Smooth muscle cell of trachea (primary cell): ENCODE measurements around the gene AGPS. TPM values are rescaled to one million over a fixed set of nuclear protein-coding genes. Genes with fewer than 3 reads are reported as not detected.

Experiments
- total RNA-seq: library from RNA; depleted of rRNA; stranded (reverse); fragments of >200 nt; gene quantifications from 2 replicates; pipeline ENCODE4 v1.2.1, GENCODE V29; 2014

AGPS gene
- 21.8 and 66.7 TPM in 2 replicates for total RNA-seq

GRCh38 chr2:177392373-177393202, at the start of gene AGPS:
AGPS (plus strand) TSS chr2:177392773; CDS start chr2:177392790, 17 bp downstream.

Other genes with a start within 250 kb of the AGPS start
- 24.6 and 57.6 TPM in 2 replicates for gene HNRNPA3, start 180.0 kb upstream of the AGPS start, total RNA-seq
- 146 and 162 TPM in 2 replicates for gene NFE2L2, start 128.0 kb upstream of the AGPS start, total RNA-seq